HCT116 (cell line): Measurements from ENCODE around the gene VIPR2. TPM values are rescaled to one million over a fixed set of nuclear protein-coding genes. Genes with fewer than 3 reads are reported as not detected.

ENCODE experiments used
- ATAC-seq: fragments of 200-7000 bp; cut with Tn5 transposase; 2 replicates; pipeline ENCODE4 v1.9.1; 2020; ENCODE audit warnings: mild to moderate bottlenecking, moderate library complexity
- BruUV-seq: library from RNA; stranded (reverse); fragments of 400-500 nt; replicated peaks from 2 replicates; lab custom pipeline; 2021; lab: Mats Ljungman, UMichigan
- CTCF ChIA-PET: fragments of 300-600 bp; sonication (Branson Sonifier 250); formaldehyde crosslinking; loops from one replicate; lab custom pipeline; 2021; ENCODE audit warnings: antibody characterized with exemption; lab: Charles Lee
- POLR2A ChIA-PET: fragments of 300-600, 350-600 bp; sonication (Branson Sonifier 250); formaldehyde crosslinking; loops from one replicate; lab custom pipeline; 2021; ENCODE audit warnings: antibody characterized with exemption; lab: Charles Lee
- RAD21 ChIA-PET, 2 experiments: fragments of 300-600 bp; sonication (Branson Sonifier 250); formaldehyde crosslinking; loops; one replicate each; lab custom pipeline; 2023; ENCODE audit warnings: low total read pairs in 2 of 2; ENCODE audit not compliant: uncharacterized antibody in 2 of 2, unreplicated experiment in 2 of 2, low non-redundant PET in 1 of 2; lab: Charles Lee
- DNase-seq: peaks from one replicate; pipeline ENCODE4 v3.0.0-alpha.2; 2010; ENCODE audit warnings: low read depth, low spot score
- H2AFZ ChIP-seq: fragments of 200-600 bp; shearing (Covaris generic), sonication (generic); 2 replicates; pipeline ENCODE4 v1.6.1; 2017; ENCODE audit warnings: low read depth, mixed run types, mixed read lengths, antibody characterized with exemption, low read length; ENCODE audit not compliant: poor library complexity, severe bottlenecking
- H3K27ac ChIP-seq: 2 replicates; pipeline ENCODE4 v1.5.1; 2012; ENCODE audit warnings: low read depth, low read length
- H3K27me3 ChIP-seq: fragments of 200-600 bp; sonication (generic); 2 replicates; pipeline ENCODE4 v1.6.1; 2016; ENCODE audit warnings: mixed run types, low read length, mixed read lengths; ENCODE audit not compliant: insufficient read depth
- H3K36me3 ChIP-seq, 2 experiments: fragments of 200-500 bp in 1 of 2; fragments of 200-600 bp in 1 of 2; sonication (Bioruptor generic) in 1 of 2; sonication (generic) in 1 of 2; 2 replicates each; pipeline versions ENCODE4 v1.5.1 to v1.6.1; 2014 to 2016; ENCODE audit warnings: low read length in 2 of 2, inconsistent platforms in 1 of 2, mixed read lengths in 1 of 2, mixed run types in 1 of 2; ENCODE audit not compliant: insufficient read depth in 2 of 2, control insufficient read depth in 1 of 2
- H3K4me1 ChIP-seq, 2 experiments: fragments of 200-600 bp in 1 of 2; sonication (generic) in 1 of 2; 2 replicates each; pipeline versions ENCODE4 v1.5.1 to v1.6.1; 2012 to 2017; ENCODE audit warnings: low read length in 2 of 2, inconsistent platforms in 1 of 2, mild to moderate bottlenecking in 1 of 2, mixed read lengths in 1 of 2, mixed run types in 1 of 2, moderate library complexity in 1 of 2; ENCODE audit not compliant: insufficient read depth in 2 of 2, control insufficient read depth in 1 of 2
- H3K4me2 ChIP-seq: fragments of 200-600 bp; sonication (generic); 2 replicates; pipeline ENCODE4 v1.6.1; 2017; ENCODE audit warnings: mixed run types, low read length, mixed read lengths
- H3K4me3 ChIP-seq, 2 experiments: fragments of 200-600 bp in 1 of 2; sonication (generic) in 1 of 2; replicated peaks in 1 of 2; 2 replicates each; pipeline ENCODE4 v1.5.1; 2011 to 2016; ENCODE audit warnings: low read length in 2 of 2, control low read depth in 1 of 2, low read depth in 1 of 2, mild to moderate bottlenecking in 1 of 2, mixed read lengths in 1 of 2, mixed run types in 1 of 2
- H3K79me2 ChIP-seq: fragments of 200-600 bp; sonication (generic); 2 replicates; pipeline ENCODE4 v1.6.1; 2017; ENCODE audit warnings: mild to moderate bottlenecking, mixed run types, low read length, moderate library complexity, mixed read lengths; ENCODE audit not compliant: insufficient read depth
- H3K9ac ChIP-seq: fragments of 200-600 bp; sonication (generic); 2 replicates; pipeline ENCODE4 v1.6.1; 2016; ENCODE audit warnings: low read length, mixed read lengths
- H3K9me2 ChIP-seq: fragments of 200-600 bp; sonication (generic), shearing (Covaris generic); 2 replicates; pipeline ENCODE4 v1.6.1; 2017; ENCODE audit warnings: mixed run types, mild to moderate bottlenecking, moderate library complexity; ENCODE audit not compliant: insufficient read depth
- H3K9me3 ChIP-seq, 2 experiments: fragments of 200-500 bp in 1 of 2; fragments of 200-600 bp in 1 of 2; sonication (Bioruptor generic) in 1 of 2; sonication (generic) in 1 of 2; 2 replicates each; pipeline ENCODE4 v1.6.1; 2014 to 2017; ENCODE audit warnings: low read length in 2 of 2, mixed read lengths in 2 of 2, inconsistent platforms in 1 of 2, low read depth in 1 of 2, mild to moderate bottlenecking in 1 of 2, mixed run types in 1 of 2, moderate library complexity in 1 of 2; ENCODE audit not compliant: control insufficient read depth in 1 of 2, insufficient read depth in 1 of 2
- H4K20me1 ChIP-seq: fragments of 200-600 bp; sonication (generic), shearing (Covaris generic); 2 replicates; pipeline ENCODE4 v1.6.1; 2017; ENCODE audit warnings: mixed run types, mild to moderate bottlenecking, moderate library complexity; ENCODE audit not compliant: insufficient read depth
- EZH2phosphoT487 ChIP-seq: fragments of 200-600 bp; IDR thresholded peaks from 2 replicates; pipeline ENCODE4 v1.6.1; 2018; ENCODE audit warnings: antibody characterized with exemption, borderline replicate concordance
- JUND ChIP-seq: IDR thresholded peaks from 2 replicates; pipeline ENCODE4 v1.6.1; 2012
- POLR2AphosphoS5 ChIP-seq: IDR thresholded peaks from 2 replicates; pipeline ENCODE4 v1.6.1; 2011; ENCODE audit warnings: mild to moderate bottlenecking, low read depth, low read length, moderate library complexity
- RAD21 ChIP-seq: IDR thresholded peaks from 2 replicates; pipeline ENCODE4 v1.6.1; 2012; ENCODE audit warnings: low read depth, mild to moderate bottlenecking
- SIN3A ChIP-seq: IDR thresholded peaks from 2 replicates; pipeline ENCODE4 v1.6.1; 2012; ENCODE audit warnings: low read depth
- SP1 ChIP-seq: IDR thresholded peaks from 2 replicates; pipeline ENCODE4 v1.6.1; 2012; ENCODE audit warnings: low read depth
- TCF7L2 ChIP-seq: IDR thresholded peaks from 2 replicates; pipeline ENCODE4 v1.7.0; 2011; ENCODE audit warnings: borderline replicate concordance, inconsistent platforms; ENCODE audit not compliant: insufficient read depth, insufficient read length; ENCODE audit errors: extremely low read depth
- YY1 ChIP-seq: IDR thresholded peaks from 2 replicates; pipeline ENCODE4 v1.6.1; 2011; ENCODE audit warnings: low read length, low read depth, moderate library complexity, mild to moderate bottlenecking; ENCODE audit not compliant: insufficient replicate concordance; ENCODE audit errors: extremely low read depth
- ZNF274 ChIP-seq: fragments of 200-500 bp; sonication (Bioruptor generic); IDR thresholded peaks from 2 replicates; pipeline ENCODE4 v1.6.1; 2014; ENCODE audit warnings: mild to moderate bottlenecking, low read depth, low read length, inconsistent platforms
- intact Hi-C: fragments of 100-400 bp; cut with micrococcal nuclease; formaldehyde crosslinking; loops from 2 replicates; pipeline ENCODE4 v1.10.0; 2022
- total RNA-seq: library from RNA; stranded (reverse); gene quantifications from one replicate; pipeline ENCODE4 v1.2.1, GENCODE V29; 2021; ENCODE audit not compliant: unreplicated experiment
- TF ChIP-seq, protein P1 (sequence below): IDR thresholded peaks from 2 replicates; pipeline ENCODE4 v1.6.1; 2012; ENCODE audit warnings: low read depth
- TF ChIP-seq, protein P2 (sequence below): IDR thresholded peaks from 2 replicates; pipeline ENCODE4 v1.6.1; 2012

The VIPR2 gene
- total RNA-seq, 1 experiment from 2014 or later: 0.10 TPM

DNA sequence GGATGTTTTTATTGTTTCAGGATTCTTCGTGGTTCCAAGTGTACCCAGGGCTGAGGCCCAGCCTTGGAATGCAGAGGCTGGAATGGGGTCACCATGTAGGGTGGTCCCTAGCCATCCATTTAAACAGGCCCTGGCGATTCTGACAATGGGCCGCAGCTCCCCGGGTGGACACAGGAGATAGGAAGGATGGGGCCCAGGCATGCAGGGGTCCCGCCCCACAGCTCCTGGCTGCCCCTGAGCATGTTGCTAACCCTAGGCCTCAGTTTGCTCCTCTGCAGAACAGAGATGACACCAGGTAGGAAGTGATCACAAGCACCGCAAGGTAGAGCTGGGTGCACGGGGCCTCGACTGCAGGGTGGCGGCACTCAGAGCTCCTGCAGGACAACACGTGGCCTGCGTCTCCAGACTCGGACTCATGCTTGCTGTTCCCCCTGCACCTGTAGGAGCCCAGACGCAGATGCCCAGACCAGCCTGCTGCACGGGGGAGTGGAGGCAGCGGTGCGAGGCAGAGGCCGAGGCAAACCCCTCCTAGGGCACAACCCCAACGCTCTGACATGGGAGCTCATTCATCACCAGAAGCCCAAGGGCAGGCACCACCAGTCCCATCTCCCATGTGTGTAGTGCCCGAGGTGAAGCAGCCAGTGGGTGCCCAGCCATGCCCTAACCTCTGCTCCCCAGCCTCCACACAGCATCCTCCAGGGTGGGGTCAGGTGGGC, 25.5 kb downstream of the VIPR2 start (continued):
- TF ChIP-seq, protein P1, sequence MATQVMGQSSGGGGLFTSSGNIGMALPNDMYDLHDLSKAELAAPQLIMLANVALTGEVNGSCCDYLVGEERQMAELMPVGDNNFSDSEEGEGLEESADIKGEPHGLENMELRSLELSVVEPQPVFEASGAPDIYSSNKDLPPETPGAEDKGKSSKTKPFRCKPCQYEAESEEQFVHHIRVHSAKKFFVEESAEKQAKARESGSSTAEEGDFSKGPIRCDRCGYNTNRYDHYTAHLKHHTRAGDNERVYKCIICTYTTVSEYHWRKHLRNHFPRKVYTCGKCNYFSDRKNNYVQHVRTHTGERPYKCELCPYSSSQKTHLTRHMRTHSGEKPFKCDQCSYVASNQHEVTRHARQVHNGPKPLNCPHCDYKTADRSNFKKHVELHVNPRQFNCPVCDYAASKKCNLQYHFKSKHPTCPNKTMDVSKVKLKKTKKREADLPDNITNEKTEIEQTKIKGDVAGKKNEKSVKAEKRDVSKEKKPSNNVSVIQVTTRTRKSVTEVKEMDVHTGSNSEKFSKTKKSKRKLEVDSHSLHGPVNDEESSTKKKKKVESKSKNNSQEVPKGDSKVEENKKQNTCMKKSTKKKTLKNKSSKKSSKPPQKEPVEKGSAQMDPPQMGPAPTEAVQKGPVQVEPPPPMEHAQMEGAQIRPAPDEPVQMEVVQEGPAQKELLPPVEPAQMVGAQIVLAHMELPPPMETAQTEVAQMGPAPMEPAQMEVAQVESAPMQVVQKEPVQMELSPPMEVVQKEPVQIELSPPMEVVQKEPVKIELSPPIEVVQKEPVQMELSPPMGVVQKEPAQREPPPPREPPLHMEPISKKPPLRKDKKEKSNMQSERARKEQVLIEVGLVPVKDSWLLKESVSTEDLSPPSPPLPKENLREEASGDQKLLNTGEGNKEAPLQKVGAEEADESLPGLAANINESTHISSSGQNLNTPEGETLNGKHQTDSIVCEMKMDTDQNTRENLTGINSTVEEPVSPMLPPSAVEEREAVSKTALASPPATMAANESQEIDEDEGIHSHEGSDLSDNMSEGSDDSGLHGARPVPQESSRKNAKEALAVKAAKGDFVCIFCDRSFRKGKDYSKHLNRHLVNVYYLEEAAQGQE: no peak
- TF ChIP-seq EZH2phosphoT487 (no peak), TCF7L2 (no peak), RAD21 (no peak), SP1 (no peak), YY1 (no peak), ZNF274 (no peak)
- TF ChIP-seq, protein P2, sequence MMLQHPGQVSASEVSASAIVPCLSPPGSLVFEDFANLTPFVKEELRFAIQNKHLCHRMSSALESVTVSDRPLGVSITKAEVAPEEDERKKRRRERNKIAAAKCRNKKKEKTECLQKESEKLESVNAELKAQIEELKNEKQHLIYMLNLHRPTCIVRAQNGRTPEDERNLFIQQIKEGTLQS: no peak
- TF ChIP-seq, all 23 proteins: peak for 0

DNA sequence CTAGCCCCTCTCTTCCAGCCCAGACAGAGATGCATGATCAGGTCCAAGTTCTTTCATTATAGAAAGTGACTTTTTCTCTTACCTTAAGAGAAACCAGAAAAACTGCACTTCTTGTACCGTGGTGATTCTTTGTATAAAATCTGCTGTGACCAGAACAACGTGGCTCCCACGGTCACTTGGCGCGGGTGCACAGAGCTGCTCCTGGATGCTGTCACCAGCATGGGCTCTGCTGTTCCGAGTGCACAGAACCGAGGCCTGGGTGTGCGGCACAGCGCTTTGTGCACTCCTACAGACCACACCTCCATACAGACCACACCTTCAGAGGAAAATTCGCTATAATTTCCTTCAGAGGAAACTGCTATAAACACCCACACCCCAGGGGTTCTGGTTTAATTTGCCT, 26.0 kb downstream of the VIPR2 start:
- no peak overlapping the region for H3K4me3 ChIP-seq
- no peak overlapping the region for H3K9ac ChIP-seq
- H3K27me3 ChIP-seq: peaks cover 25% of the 10 kb centered on the region
- intact Hi-C loops: no loop called here
- ChIA-PET CTCF (no interaction called here), RAD21 (no interaction called here), POLR2A (no interaction called here)
- H3K27ac ChIP-seq: no peak overlapping the region
- H3K9me2 ChIP-seq: no peaks in the 10 kb centered on the region
- H4K20me1 ChIP-seq: no peaks in the 10 kb centered on the region; the same call in 1 of the 2 replicates
- no peak overlapping the region for H2AFZ ChIP-seq
- H3K4me1 ChIP-seq: no peaks in the 10 kb centered on the region
- no peaks in the 10 kb centered on the region for H3K79me2 ChIP-seq
- TF ChIP-seq RAD21 (no peak), SIN3A (no peak), POLR2AphosphoS5 (no peak), JUND (no peak)
- TF ChIP-seq, all 23 proteins: peak for 0
- DNase-seq (no peak), ATAC-seq (no peak)
- no TSS peak for BruUV-seq
- no peaks in the 10 kb centered on the region for H3K36me3 ChIP-seq
- H3K9me3 ChIP-seq: no peaks in the 10 kb centered on the region
- no peak overlapping the region for H3K4me2 ChIP-seq
